ENCODE results near the gene REV3L.

DNA sequence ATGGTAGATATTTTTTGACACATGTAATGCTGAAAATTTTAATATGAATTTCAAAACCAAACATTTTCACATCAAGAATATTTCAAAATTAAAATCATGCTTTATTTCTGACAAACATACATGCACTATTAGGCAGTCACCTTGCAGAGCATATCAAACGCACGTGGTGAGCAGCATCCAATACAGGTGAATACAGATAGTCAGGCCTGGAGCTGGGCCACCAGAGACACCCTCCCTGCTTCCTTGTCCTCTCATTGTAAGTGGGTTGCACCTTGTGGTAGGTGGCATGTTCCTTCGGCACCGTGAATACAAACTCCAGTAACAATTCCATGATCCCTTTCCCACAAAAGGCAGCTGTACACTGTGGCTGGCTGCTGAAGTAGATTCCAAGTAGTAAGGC is 8.9 kb downstream of the REV3L start:
- TF ChIP-seq TAF1 (IDR thresholded peaks at IDR 0.05; ENCODE audit: borderline replicate concordance, low read depth, low read length) (no peak), POLR2A (IDR thresholded peaks at IDR 0.05; ENCODE audit: low read depth, low read length) (no peak), POLR2AphosphoS5 (IDR thresholded peaks at IDR 0.05; ENCODE audit: low read depth, low read length) (no peak)
